SH-SY5Y (cell line): Measurements from ENCODE around the gene SCYL2.

Experiments
- GATA2 ChIP-seq: IDR thresholded peaks from 2 replicates; pipeline ENCODE4 v1.6.1; 2011; ENCODE audit warnings: mild to moderate bottlenecking, low read depth, low read length
- GATA3 ChIP-seq: IDR thresholded peaks from 2 replicates; pipeline ENCODE4 v1.6.1; 2011; ENCODE audit warnings: low read depth, mild to moderate bottlenecking, low read length, moderate library complexity

- no peak for TF ChIP-seq GATA3
- TF ChIP-seq GATA2, result no peak
These were observed at the start of gene SCYL2, which contains the start of gene DEPDC4 for GRCh38 chr12:100266835-100267602.
